Measurements from ENCODE around the gene ZNF385B.
"Not testable (repeated sequence)": the region's sequence is repeated elsewhere in the genome, so short reads cannot be mapped to it uniquely, and the experiment has no call there.

The ZNF385B gene

DNA sequence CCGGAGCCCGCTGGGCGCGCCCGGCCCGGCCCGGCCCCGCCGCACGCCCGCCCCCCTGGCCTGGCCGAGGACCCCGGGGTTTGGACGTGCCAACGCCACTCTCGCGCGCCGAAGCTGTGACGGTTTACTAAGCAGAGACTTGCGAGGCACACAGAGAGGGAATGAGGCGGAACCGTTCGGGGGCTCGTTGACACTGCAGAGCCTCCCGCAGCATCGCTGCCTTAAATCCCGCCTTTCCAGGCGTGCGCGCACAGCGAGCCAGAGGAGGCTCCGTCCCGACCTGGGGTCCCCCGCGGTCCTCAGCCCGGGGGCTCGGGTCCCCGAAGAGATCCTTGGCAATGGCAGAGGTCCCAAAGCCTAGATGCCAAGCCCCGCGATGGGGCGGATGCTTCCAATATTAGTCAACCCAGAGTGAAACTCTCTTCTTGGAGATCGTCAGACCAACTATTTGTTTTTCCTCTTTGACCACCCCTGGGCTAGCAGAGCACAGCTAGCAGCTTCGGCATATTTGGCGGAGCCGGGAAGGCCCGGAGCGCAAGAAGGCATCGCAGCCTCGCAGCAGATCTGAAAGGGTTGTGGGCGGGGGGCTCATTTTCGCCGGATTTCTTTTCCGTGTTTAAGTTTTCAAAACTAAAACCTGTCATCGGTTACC, at the start of gene ZNF385B:
TSS of gene ZNF385B (minus strand) at position 197 of the 652 bp plus-strand sequence.
- DNase-seq (ENCODE audit: low spot score): no peak

DNA sequence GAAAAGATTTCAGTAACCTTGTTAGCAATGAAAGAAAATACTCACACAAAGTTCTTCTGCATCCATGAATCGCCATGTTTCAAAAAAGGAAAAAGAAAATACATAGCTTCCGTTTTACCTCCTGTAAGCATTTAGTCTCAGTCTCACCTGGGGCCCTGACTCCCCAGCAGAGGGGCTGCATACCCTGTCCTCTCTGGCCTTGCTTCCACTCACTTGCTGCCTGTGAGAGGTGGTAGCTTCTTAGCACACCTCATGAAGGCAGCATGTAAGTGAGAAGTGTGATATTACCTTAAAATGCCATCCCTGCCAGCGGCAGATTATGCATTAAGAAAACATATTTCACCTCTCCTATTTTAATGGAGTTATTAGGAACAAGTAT, 49.3 kb upstream of the ZNF385B start:
- DNase-seq (ENCODE audit: low spot score): no peak

DNA sequence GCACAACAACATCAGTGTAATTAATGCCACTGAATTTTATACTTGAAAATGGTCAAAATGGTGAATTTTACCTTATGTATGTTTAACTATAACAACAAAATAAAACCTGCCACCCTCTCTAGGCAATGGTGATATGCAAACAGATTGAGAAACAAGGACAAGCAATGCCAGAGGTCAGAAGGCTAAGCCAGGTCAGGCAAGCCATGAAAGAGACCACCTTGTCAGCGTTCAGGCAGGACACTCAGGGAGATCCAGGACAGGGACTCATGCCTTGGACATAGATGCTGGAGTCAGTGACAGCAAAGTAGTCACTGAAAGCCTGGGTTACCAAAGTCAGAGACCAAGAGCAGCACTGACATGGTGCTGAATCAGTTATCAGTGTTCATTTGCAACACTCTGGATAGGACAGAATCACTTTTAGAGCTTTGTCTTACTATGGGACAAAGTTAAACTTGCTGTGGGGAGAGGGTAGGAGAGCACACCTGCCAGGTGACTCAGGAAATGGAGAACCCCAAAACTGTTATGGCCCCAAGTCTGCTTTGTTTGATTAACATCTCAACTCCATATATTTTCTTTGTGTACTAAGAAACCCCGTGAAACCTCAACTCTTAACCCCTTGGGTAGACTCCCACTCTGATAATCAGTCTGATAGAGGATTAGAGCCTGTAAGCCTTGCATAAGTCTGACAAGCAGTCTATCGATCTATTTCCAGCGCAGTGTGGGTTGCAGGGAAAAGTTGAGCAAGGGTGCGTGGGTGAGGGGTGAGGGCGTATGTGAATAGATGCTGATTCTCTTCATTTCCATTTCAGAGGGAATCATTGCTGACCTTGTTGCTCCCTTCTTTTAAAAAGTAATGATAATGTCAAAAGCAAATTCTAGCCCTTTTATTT, 48.7 kb upstream of the ZNF385B start:
- DNase-seq (ENCODE audit: low spot score): no peak

DNA sequence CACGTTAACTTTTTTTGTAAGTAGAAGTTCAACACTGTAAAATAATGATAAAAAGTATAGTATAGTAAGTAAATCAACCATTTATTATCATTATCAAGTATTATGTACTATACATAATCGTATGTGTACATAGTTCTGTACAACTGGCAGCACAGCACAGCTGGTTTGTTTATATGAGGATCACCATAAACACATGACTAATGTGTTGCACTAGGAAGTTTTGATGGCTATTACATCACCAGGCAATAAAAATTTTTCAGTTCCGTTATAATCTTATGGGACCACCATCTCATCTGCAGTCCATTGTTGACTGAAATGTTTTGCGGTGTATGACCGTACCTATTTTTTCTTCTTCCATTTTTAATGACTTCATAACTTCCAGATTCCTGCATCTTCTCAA, 39.2 kb upstream of the ZNF385B start:
- no peak for DNase-seq (ENCODE audit: low spot score)

DNA sequence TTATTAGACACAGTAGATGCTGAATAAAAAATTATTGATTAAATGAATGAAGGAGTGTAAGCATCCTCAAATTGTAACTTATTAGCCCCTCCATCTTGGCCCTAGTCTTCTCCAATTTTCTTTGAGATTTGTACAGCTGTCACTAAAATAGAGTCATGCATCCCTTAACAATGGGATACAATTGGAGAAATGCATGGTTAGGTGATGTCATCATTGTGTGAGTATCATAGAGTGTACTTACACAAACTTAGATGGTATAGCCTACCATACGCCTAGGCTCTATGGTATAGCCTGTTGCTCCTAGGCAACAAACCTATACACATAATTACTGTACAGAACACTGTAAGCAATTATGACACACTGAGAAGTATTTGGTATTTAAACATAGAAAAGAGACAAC, 38.3 kb upstream of the ZNF385B start:
- DNase-seq (ENCODE audit: low spot score): no peak

DNA sequence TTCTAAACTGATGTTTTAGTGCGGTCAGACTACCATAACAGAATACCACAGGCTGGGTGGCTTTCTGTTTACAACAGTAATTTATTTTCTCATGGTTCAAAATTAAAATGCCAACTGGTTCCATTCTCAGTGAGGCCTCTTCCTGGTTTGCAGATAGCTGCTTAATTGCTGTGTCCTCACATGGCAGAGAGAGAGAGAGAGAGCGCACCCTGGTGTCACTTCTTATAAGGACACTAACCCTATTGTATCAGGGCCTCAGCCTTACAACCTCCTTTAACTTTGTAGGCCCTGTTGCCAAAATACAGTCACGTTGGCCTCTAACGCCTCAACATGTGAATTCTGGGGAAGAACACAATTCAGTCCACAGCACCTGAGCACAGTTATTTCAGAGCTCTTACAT, 37.5 kb upstream of the ZNF385B start:
- peak; percentile 8 for DNase-seq (ENCODE audit: low spot score)

DNA sequence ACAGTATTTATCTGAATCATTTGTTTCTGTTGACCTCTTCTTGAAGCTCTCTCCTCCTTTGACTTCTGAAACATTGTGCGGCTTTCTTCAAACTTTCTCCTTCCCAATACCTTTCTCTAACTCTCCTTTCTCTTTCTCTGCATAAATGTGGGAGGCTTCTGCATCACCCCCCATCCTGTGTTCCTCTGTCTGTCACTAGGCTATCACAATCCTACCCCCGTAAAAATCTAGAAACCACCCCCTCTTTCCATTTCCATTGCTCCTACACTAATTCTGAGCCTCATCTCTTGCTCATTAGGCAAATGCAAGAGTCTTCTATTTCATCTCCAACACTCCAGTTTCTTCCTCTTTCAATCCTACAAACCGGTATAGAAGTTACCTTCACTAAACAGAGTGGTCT, 32.2 kb upstream of the ZNF385B start:
- DNase-seq (ENCODE audit: low spot score): no peak

DNA sequence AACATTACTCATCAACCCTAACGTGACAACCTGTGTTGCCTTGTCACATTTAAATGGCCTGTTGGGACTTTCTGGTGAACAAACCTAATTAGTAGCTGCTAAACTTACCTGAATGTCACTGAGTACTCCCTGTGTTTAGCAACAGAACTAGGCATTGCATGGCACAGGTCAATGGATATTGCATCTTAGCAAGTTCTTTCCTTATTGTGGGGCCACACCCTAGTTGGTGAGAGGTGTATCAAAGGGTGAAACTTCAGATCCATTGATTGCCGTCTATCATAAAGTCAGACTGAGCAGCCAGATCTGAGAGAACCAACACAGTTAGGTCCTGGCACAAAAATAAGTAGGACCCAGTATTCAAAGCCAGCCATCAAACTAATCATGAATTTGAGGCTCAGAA, 29.8 kb upstream of the ZNF385B start:
- DNase-seq (ENCODE audit: low spot score): no peak

DNA sequence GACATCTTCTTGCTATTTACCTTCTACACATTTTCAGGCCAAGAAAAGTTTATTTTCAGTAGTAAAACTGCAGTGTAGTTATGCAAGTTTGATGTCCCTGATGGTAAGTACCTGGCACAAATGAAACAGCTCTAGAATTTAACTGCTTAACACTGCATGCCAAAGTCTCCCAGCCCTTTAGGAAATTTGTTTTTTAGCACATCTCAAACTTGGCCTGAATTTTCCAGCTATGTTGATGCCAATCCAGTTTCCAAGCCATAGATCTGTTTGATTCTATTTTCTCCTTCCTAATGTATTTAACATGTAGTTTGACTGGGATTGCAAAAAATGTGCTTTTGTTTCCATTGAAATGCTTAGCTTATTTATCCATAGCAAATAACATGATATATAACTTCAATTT, 29.3 kb upstream of the ZNF385B start:
- no peak for DNase-seq (ENCODE audit: low spot score)

DNA sequence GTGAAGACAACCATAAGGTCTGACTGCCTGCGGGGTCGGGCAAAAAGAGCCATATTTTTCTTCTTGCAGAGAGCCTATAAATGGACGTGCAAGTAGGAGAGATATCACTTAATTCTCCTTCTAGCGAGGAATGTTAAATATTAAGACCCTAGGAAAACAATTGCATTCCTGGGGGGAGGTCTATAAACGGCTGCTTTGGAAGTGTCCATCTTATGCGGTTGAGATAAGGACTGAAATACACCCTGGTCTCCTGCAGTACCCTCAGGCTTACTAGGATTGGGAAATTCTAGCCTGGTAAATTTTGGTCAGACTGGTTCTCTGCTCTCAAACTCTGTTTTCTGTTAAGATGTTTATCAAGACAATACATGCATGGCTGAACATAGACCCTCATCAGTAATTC, 27.2 kb upstream of the ZNF385B start:
- DNase-seq (ENCODE audit: low spot score): not testable (repeated sequence)

DNA sequence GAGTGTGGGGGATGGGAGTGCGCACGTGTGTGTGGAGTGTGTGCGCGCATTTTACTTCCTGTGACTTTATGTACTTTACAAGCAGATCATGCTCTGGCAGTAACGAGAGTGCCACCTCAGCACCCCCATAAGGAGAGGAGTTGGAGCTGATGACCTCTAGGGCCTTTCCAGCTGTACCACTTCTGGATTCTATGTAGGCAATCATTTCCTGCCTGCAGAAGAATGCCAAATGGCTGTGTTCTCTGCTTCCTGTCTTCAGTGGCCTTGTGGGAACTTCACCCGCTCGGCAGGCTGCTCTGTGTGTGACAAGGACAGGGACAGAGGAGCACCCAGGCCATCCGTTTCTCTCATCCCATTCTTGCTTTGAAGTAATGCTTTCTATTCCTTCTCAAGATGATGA, 22.8 kb upstream of the ZNF385B start:
- no peak for DNase-seq (ENCODE audit: low spot score)

DNA sequence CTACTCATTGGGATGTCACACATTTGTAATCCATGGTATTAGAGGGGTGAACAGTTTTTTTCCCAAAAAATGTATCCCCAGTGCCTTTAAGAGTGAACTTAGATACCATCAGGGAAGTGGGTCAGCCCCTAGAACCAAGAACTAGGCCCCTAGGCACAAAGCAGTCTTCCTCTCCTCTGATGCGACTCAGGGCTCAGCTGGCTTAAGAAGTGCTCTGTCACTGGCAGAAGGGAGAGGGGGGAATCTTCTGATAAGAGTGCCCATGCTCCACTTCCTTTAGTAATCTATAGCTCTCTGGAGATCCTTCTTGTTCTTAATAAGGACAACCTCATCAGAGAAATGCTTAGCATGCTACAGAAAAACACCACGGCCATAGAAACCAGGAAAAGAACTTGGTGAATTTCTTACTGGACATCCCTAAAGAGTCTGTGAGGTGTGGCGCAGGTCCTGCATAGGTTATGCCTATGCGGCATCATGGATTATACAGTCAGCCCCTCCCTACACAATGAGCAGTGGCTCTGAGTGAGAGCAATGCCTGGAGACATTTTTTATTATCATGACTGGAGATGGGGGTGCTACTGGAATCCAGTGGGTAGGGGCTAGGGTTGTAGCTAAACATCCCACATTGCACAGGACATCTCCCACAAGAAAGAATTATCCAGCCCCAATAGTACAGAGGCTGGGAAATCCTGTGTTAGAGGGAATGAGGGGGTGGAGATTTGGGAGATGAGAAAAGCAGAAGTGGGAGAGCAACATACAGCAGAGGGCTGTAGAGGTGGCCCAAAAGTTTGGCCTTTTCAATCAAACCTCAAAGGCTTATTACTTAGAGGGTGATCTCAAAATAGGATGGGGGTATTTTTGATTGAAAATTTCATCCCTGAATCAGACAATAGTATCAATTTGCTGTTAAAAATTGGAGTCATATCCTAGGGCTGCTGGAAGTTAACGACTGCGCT, 21.7 kb upstream of the ZNF385B start:
- DNase-seq (ENCODE audit: low spot score): no peak

DNA sequence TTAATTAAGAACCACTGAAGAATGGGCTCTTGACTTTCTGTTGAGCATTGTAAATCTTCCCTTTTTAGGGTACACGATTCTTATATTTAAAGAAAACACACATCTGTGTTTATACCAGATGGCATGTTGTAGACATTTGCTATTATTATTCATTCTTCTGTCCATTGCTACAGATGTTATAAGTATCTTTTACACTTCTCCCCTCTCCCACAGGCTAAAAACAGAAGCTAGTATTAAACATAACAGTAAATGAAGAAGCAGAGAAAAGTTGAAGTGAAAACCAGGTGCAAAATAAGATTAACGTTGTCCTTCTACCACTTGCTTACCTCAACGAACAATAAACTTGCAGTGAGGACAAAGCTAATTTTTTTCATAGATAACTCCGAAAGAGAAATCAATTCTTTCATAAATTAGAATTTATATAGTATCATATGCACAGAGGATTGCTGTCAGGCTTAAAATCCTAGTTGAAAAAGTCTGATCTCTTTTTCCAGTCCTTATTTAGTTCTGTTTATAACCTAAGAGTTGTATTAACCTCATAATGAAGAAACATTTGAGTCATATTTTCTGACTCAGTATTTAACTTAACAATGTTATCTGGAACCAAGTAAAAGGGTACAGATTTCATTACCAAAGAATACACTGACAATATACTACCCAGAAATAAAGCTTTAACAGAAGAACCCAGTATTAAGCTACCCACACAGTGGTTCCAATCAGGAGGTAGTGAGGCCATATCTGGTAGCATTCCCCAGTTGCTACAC, 16.4 kb upstream of the ZNF385B start:
- no peak for DNase-seq (ENCODE audit: low spot score)

DNA sequence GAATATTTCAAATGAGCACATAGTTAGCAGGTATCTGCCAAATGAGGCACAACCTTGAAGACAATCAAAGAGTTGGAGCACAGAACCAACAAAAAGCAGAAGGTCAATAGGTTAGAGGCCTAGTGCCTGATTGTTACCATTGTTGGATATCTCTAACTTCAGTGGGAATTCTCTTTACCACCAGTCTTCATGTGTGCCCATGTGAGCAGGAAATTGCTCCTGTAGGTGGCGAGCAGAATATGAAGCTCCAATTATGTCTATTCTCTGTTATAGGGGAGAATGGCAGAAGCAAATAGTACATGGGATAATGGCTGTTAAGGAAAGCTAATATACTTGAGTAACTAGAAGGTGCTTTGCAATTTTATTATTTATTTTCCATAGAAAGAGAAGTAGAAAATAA, 14.9 kb upstream of the ZNF385B start:
- no peak for DNase-seq (ENCODE audit: low spot score)

DNA sequence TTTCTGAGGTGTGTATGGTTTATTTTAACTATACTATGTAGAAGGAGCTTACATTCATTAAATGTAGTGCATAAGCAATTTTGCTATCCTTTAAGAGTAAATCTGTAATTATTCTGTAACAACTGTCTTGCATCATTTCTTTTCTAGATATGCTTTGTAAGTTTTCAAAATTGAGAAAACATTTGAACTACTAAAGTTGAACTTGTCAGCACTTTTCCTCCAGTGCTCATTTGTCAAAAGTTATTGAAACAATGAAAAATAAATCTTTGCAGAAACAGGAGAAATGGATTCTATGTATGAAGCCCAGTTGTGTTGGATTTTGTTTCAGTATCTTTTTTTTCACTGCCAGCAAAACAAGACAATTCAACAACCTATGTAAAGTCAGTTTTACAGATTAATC, 14.5 kb upstream of the ZNF385B start:
- no peak for DNase-seq (ENCODE audit: low spot score)

DNA sequence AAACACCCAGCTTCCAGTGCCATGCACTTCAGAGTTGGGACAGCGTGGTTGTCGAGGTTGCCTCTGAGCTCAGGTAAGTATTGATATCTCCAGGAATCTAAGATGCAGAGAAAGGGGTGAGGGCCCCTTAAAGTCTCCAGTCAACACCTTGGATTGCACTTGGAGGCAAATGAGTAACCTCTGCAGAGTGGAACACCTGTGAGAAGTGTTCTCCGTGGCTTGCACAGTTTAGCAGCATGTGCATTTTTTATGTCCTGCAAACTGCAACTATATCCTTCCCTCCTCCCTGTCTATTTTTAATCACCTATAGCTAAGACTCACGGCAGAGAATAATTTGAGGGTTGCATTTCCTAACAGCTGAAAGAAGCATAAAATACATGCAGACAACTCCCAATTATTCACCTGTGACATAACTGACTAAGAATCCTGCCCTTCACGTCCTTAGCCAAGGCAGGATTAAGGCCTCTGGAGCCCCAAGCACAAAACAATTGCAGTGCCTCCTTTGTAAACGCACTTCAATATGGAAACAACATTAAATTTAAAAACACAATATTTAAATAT, 1.6 kb upstream of the ZNF385B start:
- DNase-seq (ENCODE audit: low spot score): no peak

DNA sequence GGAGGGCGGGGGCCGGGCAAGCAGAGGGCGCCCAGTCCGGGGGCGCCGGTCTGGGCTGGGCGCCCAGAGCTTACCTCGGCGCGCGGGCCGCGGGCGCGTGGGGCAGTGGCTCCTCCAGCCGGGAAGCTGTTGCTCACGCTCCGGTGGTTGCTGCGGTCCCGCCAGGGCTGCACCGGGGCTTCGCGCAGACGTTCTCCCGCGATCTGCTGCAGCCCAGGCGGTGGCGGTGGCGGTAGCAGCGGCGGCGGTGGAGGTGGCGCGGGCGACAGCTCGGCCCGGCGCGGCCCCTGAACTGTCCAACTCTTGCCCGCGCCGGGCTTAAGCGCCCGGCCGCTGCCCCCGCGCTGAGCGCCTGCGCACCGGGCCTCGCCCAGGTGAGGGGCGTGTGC, 391 bp downstream of the ZNF385B start:
- DNase-seq (ENCODE audit: low spot score): no peak

DNA sequence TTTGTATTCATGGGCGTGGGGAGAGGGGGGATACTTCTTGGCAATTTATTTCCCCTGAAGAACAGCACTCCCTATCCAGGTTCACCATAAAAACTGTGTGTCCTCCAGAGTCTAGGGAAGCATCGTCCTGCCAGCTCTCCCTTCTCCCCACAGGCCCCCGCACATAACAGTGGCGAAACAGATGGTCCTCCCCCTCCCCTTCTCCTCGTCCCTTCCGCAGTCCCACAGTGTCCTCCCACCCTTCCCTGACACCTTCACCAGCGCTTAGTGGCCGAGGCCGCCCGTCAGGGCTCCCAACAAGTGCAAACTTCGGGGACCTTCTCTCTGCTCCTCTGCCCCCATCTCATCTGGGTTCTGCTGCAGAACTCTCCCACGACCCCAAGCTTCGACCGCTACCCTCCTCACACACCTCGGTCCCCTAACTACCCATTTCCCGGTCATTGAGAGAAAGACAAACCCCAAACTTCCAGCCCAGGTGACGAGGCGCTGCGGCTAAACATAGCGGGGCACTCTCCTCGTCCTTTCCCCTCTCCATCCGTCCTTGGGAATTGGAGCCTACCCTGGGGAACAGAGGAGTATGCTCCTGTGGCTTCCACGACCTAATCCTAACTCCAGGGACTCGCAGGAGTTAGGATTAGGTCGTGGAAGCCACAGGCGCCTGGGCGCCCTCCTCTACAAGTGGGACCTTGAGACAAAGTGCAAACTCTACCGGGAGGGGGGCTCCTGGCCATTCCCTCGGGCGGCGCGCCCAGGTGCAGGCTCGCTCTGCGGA, 971 bp downstream of the ZNF385B start:
- no peak for DNase-seq (ENCODE audit: low spot score)

DNA sequence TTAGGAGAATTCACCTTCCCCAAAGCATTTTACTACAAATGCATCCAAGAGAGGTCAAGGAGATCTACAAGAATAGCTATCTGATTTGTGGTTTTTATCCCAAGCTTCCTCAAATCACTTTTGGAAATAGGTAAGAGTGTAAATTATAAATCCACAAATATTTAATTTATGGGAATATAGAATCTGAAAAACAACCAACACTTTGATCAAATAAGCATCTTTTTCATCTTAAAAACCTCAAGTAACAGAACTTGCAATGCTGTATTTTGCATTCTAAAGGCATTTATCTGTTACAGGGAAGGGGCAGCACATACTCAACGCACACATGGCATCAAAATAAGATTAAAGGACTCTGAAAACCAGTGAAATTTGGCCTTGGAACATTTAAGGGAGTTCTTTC, 1.9 kb downstream of the ZNF385B start:
- no peak for DNase-seq (ENCODE audit: low spot score)

DNA sequence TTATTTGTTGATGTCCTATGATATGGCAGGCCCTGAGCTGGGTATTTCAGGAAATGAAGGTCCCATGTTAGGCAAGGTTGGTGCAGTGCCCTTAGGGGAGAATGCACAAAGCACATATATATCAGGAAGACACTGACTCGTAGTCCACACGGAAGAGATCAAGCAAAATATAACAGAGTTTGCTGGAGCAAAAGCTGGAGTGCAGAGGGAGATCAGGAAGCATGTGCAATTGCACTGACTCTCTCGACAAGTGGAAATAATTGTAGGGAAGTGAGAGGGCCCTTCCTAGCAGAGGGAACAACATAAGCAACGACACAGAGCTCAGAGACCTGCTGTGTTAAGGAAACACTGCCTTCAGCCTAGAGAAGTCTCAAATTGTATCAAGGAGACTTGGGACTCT, 4.2 kb downstream of the ZNF385B start:
- DNase-seq (ENCODE audit: low spot score): no peak

DNA sequence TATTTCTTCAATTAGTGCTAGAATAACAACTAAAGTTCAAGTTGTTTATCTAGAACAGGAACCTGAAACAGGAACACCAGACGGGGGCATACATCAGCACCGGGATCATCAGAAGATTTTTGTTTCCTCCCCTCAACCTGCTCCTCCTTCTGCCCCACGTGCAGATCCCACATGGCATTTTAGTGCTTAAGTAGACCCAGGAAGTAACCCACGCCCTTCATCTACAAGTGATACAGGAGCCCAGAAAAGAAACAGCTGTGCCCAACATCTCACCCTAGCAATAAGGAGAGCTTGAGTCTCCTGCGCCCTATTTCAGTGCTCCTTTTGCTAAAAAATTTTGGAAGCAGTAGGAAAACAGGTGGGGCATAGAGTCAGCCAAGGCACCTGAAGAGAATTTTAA, 5.2 kb downstream of the ZNF385B start:
- no peak for DNase-seq (ENCODE audit: low spot score)
